NT2/D1 (cell line): ENCODE results near the gene PKDCC.

Source experiments
- DNase-seq: peaks from one replicate; pipeline ENCODE4 v3.0.0-alpha.2; 2011; ENCODE audit warnings: low read depth, low spot score
- H3K27me3 ChIP-seq: 2 replicates; pipeline ENCODE4 v1.6.0; 2011; ENCODE audit warnings: mild to moderate bottlenecking; ENCODE audit not compliant: insufficient read length, insufficient read depth
- H3K36me3 ChIP-seq: 2 replicates; pipeline ENCODE4 v1.6.1; 2011; ENCODE audit warnings: mild to moderate bottlenecking, low read length, mixed read lengths; ENCODE audit not compliant: insufficient read depth, insufficient read length
- H3K4me1 ChIP-seq: 2 replicates; pipeline ENCODE4 v1.5.1; 2011; ENCODE audit not compliant: insufficient read depth, insufficient read length
- H3K4me3 ChIP-seq: 2 replicates; pipeline ENCODE4 v1.5.1; 2011; ENCODE audit warnings: low read depth; ENCODE audit not compliant: insufficient read length
- H3K9ac ChIP-seq: 2 replicates; pipeline ENCODE4 v1.6.0; 2011; ENCODE audit warnings: low read depth; ENCODE audit not compliant: insufficient read length
- H3K9me3 ChIP-seq: 2 replicates; pipeline ENCODE4 v1.5.1; 2011; ENCODE audit warnings: mild to moderate bottlenecking, low read length; ENCODE audit not compliant: insufficient read depth
- SUZ12 ChIP-seq: IDR thresholded peaks from 2 replicates; pipeline ENCODE4 v1.6.1; 2011; ENCODE audit not compliant: insufficient read length, insufficient read depth; ENCODE audit errors: extremely low read depth
- YY1 ChIP-seq: IDR thresholded peaks from 2 replicates; pipeline ENCODE4 v1.6.1; 2011; ENCODE audit not compliant: insufficient read length, insufficient read depth
- ZNF274 ChIP-seq: IDR thresholded peaks from 2 replicates; pipeline ENCODE4 v1.6.1; 2011; ENCODE audit warnings: mild to moderate bottlenecking, low read depth, low read length

The PKDCC gene

DNA sequence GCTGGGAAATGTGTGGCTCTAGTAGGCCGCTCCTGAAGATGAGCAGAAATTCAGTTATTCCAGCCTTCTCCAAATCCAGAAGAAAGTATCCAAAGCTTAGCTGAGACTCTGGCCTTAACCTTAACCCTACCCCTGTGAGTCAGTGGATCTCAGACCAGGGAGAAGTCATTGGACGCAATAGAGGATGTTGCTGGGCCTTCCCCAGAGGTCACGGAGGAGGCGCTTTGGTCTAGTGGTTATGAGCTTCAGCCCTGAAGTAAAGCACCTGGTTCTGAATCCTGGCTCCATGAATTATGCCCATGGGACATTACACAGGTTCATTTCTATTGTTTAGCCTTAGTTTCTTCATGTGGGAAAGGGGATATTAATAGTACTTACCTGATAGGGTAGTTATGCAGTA lies 24.0 kb downstream of the PKDCC start:
- no peak for DNase-seq
- Histone ChIP-seq H3K9me3 (peaks cover 4% of the 10 kb centered on the region; the same call in 1 of the 2 replicates), H3K4me3 (no peak overlapping the region), H3K9ac (no peak overlapping the region), H3K27me3 (no peaks in the 10 kb centered on the region), H3K36me3 (no peaks in the 10 kb centered on the region), H3K4me1 (peaks cover 7% of the 10 kb centered on the region)
- TF ChIP-seq ZNF274 (no peak), SUZ12 (no peak), YY1 (no peak)

DNA sequence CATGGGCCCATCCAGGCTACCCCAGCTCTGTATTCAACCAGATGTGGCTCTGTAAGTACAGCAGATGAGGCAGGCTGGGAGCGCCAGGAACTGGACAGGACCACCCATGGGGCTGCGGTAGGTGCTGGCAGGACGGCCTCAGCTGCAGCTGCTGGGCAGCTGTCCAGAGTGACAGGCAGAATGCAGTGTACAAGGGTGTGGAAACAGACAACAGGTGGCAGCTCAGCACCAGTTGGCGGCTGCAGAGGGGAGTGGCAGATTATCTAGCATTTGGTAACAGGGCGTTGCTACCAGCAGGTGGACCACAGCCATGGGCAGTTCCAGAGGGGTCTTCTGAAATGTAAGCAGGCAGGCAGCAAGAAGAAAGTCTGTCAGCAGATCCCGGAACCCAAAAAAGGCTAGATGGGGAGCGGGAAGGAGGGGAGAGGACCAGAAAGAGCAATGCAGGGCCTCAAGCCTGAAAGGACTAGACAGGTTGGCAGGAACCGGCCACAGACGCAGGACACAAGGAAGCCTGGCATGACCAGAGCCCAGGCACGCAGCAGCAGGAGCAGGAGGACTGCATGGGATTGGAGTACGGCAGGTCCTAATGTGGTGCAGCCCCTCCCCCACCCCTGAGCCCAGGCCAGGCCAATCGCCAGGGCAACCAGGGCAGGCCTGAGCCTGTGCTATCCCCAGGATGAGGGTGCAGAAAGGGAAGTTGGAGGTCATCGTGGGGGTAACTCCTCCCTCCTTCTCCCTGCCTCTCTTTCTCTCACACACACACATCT lies 24.7 kb downstream of the PKDCC start:
- H3K4me3 ChIP-seq: no peak overlapping the region
- no peak for DNase-seq
- H3K36me3 ChIP-seq: no peaks in the 10 kb centered on the region
- TF ChIP-seq YY1: no peak
- no peak for TF ChIP-seq SUZ12
- no peaks in the 10 kb centered on the region for H3K27me3 ChIP-seq
- H3K9ac ChIP-seq: no peak overlapping the region
- peaks cover 4% of the 10 kb centered on the region; the same call in 1 of the 2 replicates for H3K9me3 ChIP-seq
- H3K4me1 ChIP-seq: peaks cover 7% of the 10 kb centered on the region

DNA sequence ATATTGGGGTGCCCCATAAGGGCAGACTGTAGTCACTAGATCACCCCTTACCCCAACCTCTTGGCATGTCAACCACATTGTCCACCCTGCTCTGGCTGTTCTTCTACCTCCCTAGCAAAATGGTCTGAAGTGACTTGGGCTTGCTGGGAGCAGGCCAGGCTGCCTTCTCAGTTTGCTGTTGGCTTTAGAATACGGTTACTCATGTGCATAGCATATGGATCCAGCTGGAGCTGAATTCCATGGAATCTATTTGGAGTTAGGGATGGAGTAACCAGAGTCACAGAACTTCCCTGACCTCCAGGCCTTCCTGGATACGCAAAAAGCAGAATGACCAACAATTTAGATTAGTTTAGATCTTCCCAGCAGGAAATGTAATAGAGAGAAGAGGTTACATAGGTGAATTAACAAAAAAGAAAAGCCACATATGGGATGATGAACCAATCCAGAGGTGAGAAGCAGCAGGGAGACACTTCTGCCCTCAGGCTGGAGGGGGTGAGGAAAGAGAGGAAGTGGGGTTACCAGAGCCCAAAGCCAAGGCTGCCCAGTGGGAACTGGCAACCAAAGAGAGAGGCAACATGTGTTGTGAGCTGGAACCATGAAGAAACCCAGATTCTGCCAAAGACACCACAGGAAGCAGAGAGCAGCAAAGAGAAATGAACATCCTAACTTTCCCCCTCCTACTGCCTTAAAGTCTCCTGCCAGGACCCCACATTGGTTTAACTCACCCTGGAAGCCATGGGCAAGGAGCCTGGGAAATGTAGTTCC lies 26.1 kb downstream of the PKDCC start:
- peaks cover 7% of the 10 kb centered on the region for H3K4me1 ChIP-seq

DNA sequence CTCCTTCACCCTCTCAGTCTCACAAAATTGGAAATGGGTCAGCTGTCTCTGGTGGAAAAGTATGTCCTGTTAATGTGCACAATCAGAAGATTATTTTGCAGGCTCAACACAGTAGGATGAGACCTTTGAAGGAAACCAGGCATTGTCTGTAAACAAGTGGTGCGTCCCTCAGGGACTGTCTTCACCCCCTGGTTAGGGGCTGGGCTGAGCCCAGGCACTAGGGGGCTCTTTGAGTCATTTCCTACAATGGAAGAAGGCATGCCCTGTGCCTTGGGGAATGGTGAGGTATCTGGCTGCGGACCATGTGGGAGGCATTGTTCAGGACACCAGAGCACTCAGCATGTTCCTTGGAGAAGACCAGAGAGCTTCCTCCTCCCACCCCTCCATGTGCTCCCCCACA lies 26.8 kb downstream of the PKDCC start:
- no peak for DNase-seq
- Histone ChIP-seq H3K9me3 (peaks cover 4% of the 10 kb centered on the region; the same call in 1 of the 2 replicates), H3K4me1 (peaks cover 7% of the 10 kb centered on the region), H3K4me3 (no peak overlapping the region), H3K9ac (no peak overlapping the region), H3K27me3 (no peaks in the 10 kb centered on the region), H3K36me3 (no peaks in the 10 kb centered on the region)
- no peak for TF ChIP-seq YY1
- no peak for TF ChIP-seq SUZ12

More for the DNA sequence above, 26.1 kb downstream of the PKDCC start:
- H3K9me3 ChIP-seq: peaks cover 4% of the 10 kb centered on the region; the same call in 1 of the 2 replicates
- H3K4me3 ChIP-seq: no peak overlapping the region
- H3K9ac ChIP-seq: no peak overlapping the region
- TF ChIP-seq SUZ12 (no peak), ZNF274 (no peak), YY1 (no peak)
- DNase-seq: no peak
- H3K36me3 ChIP-seq: no peaks in the 10 kb centered on the region
- H3K27me3 ChIP-seq: no peaks in the 10 kb centered on the region

DNA sequence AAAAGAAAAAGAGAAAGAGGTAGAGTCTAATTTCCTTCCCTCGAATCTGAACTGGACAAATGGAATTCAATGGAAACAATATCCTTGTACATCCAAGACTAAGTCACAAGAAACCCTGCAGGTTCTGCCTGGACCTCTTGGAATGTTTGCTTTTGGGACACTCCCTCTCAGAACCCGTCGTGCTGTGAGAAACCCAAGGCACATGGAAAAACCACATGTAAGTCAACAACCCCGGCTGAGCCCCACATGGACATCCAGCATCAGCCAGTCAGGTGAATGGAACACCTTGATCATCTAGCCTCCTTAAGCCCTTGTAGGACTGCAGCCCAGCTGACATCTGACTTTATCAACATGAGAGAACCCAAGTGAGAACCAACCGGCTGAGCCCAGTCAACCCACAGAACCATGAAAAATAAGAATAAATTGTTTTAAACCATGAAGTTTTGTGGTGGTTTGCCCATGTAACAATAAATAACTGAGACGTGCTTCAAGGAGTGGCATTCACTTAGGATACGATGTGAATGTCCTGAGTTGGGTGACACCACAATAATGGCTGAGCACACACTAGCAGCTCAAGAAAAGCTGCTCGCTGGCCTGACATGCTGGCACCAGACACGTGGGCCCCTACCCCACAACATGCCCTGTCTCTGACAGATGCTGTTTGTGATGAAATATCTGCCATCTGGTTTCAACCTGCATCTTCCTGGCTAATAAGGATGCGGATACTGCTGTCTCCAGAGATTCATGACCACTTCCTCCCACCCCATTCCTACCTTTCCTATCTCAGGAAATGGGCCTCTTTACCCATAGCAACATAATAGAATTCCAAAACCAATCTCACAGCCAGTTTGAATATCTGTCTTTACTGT lies 28.8 kb downstream of the PKDCC start:
- peaks cover 4% of the 10 kb centered on the region; the same call in 1 of the 2 replicates for H3K9me3 ChIP-seq
- TF ChIP-seq YY1 (no peak), ZNF274 (no peak)
- no peaks in the 10 kb centered on the region for H3K36me3 ChIP-seq
- no peaks in the 10 kb centered on the region for H3K27me3 ChIP-seq
- H3K9ac ChIP-seq: no peak overlapping the region
- no peak for DNase-seq
- no peak overlapping the region for H3K4me3 ChIP-seq
- peaks cover 7% of the 10 kb centered on the region for H3K4me1 ChIP-seq

DNA sequence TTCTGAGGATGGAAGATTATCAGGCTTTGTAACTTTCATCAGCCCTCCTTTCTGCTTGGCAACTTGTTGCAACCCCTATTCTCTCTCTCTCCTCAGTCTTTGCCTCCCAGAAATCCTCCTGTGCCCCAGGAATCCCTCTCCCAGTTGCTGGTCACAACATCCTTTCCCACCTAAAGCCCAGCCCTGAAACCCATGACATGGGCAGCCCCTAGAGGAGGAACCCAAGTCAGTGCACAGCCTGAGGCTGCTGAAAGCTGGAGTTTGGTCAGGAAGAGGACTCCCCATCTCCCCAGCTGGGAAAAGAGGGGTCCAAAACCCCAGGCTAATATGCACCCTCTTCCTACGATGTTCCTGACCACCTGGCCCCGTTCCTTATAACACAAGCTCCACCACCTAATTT lies 29.5 kb downstream of the PKDCC start:
- no peak for TF ChIP-seq SUZ12
- no peak for TF ChIP-seq ZNF274
- no peak for TF ChIP-seq YY1
- Histone ChIP-seq H3K9ac (no peak overlapping the region), H3K36me3 (no peaks in the 10 kb centered on the region), H3K4me3 (no peak overlapping the region), H3K9me3 (peaks cover 4% of the 10 kb centered on the region; the same call in 1 of the 2 replicates), H3K27me3 (no peaks in the 10 kb centered on the region), H3K4me1 (peaks cover 7% of the 10 kb centered on the region)
- no peak for DNase-seq
